H1 (cell line): ENCODE measurements around the gene COL5A1. TPM values are rescaled to one million over a fixed set of nuclear protein-coding genes. Genes with fewer than 3 reads are reported as not detected.
A peak's percentile ranks its signal among the peaks of the same experiment; 100 is the strongest.

Experiments used
- CTCF ChIA-PET: fragments of 300-600 bp; sonication (Branson Sonifier 250); formaldehyde crosslinking; loops from one replicate; lab custom pipeline; 2021; ENCODE audit not compliant: partially characterized antibody; lab: Charles Lee
- POLR2A ChIA-PET: fragments of 300-600 bp; sonication (Branson Sonifier 250); formaldehyde crosslinking; loops from one replicate; lab custom pipeline; 2021; ENCODE audit warnings: inconsistent platforms; ENCODE audit not compliant: partially characterized antibody; lab: Charles Lee
- DNase-seq, 2 experiments: peaks; one replicate each; pipeline versions ENCODE4 v3.0.0 to v3.0.0-alpha.2; 2010 to 2022; ENCODE audit warnings: low spot score in 2 of 2, low read depth in 1 of 2, mixed read lengths in 1 of 2
- FAIRE-seq: peaks from 2 replicates; lab custom pipeline; 2011; peaks lifted over from hg19 to GRCh38; lab: Jason Lieb, UNC
- H2AFZ ChIP-seq: 2 replicates; pipeline ENCODE4 v1.8.1; 2012; ENCODE audit warnings: low read length, inconsistent platforms
- H2AK5ac ChIP-seq: 2 replicates; pipeline ENCODE4 v1.6.1; 2013; ENCODE audit warnings: low read depth, low read length
- H2BK120ac ChIP-seq: replicated peaks from 2 replicates; pipeline ENCODE3; 2013; ENCODE audit warnings: low read depth, low read length, inconsistent platforms
- H2BK12ac ChIP-seq: 2 replicates; pipeline ENCODE4 v1.6.1; 2013; ENCODE audit warnings: low read depth, low read length
- H2BK15ac ChIP-seq: 2 replicates; pipeline ENCODE4 v1.6.1; 2013; ENCODE audit warnings: low read length
- H2BK20ac ChIP-seq: 2 replicates; pipeline ENCODE4 v1.6.1; 2013; ENCODE audit warnings: low read length
- H2BK5ac ChIP-seq: 2 replicates; pipeline ENCODE4 v1.6.1; 2013; ENCODE audit warnings: low read depth, low read length
- H3K14ac ChIP-seq: 2 replicates; pipeline ENCODE4 v1.6.1; 2013; ENCODE audit warnings: inconsistent platforms; ENCODE audit not compliant: insufficient read length
- H3K18ac ChIP-seq: 2 replicates; pipeline ENCODE4 v1.6.1; 2013; ENCODE audit warnings: low read length; ENCODE audit errors: extremely low read depth
- H3K23ac ChIP-seq: 2 replicates; pipeline ENCODE4 v1.6.1; 2013; ENCODE audit warnings: inconsistent platforms; ENCODE audit not compliant: insufficient read length
- H3K23me2 ChIP-seq: 2 replicates; pipeline ENCODE4 v1.6.1; 2013; ENCODE audit warnings: low read depth, low read length
- H3K27ac ChIP-seq: 2 replicates; pipeline ENCODE4 v1.6.1; 2011; ENCODE audit warnings: low read depth, low read length, inconsistent platforms
- H3K27me3 ChIP-seq, 4 experiments: replicated peaks in 1 of 4; 1 replicate in 1 of 4; 2 replicates in 3 of 4; pipeline versions ENCODE4 v1.6.1 to v1.8.1; 2011 to 2013; ENCODE audit warnings: low read length in 3 of 4, mild to moderate bottlenecking in 3 of 4, inconsistent platforms in 2 of 4, mixed read lengths in 2 of 4, moderate library complexity in 1 of 4; ENCODE audit not compliant: control insufficient read depth in 3 of 4, insufficient read depth in 3 of 4; ENCODE audit errors: extremely low read depth in 1 of 4
- H3K36me3 ChIP-seq, 4 experiments: 2 replicates each; pipeline versions ENCODE4 v1.6.1 to v1.8.1; 2011 to 2013; ENCODE audit warnings: mild to moderate bottlenecking in 4 of 4, low read length in 3 of 4, moderate library complexity in 2 of 4, control low read depth in 1 of 4, inconsistent platforms in 1 of 4; ENCODE audit not compliant: insufficient read depth in 4 of 4, control insufficient read depth in 2 of 4
- H3K4ac ChIP-seq: replicated peaks from 2 replicates; pipeline ENCODE3; 2013; ENCODE audit warnings: low read length, low read depth, mixed read lengths, inconsistent platforms; ENCODE audit not compliant: insufficient read length
- H3K4me1 ChIP-seq, 4 experiments: replicated peaks in 1 of 4; 1 replicate in 1 of 4; 2 replicates in 3 of 4; pipeline versions ENCODE4 v1.6.1 to v1.8.1; 2011 to 2013; ENCODE audit warnings: low read length in 3 of 4, inconsistent platforms in 2 of 4, mixed read lengths in 1 of 4; ENCODE audit not compliant: insufficient read depth in 4 of 4, control insufficient read depth in 3 of 4
- H3K4me2 ChIP-seq, 2 experiments: 2 replicates each; pipeline versions ENCODE4 v1.6.1 to v1.8.1; 2011 to 2013; ENCODE audit warnings: low read depth in 2 of 2, low read length in 2 of 2, control low read depth in 1 of 2, inconsistent platforms in 1 of 2, mild to moderate bottlenecking in 1 of 2; ENCODE audit not compliant: insufficient read depth in 1 of 2
- H3K4me3 ChIP-seq, 4 experiments: fragments of 200-600, 300-600 bp in 1 of 4; sonication (generic), shearing (Covaris generic), sonication (Bioruptor Twin) in 1 of 4; 2 replicates each; pipeline versions ENCODE4 v1.5.1 to v1.8.1; 2011 to 2016; ENCODE audit warnings: low read length in 4 of 4, low read depth in 3 of 4, control low read depth in 2 of 4, inconsistent platforms in 2 of 4, mild to moderate bottlenecking in 2 of 4, mixed read lengths in 1 of 4, moderate library complexity in 1 of 4; ENCODE audit not compliant: insufficient read depth in 2 of 4; ENCODE audit errors: extremely low read depth in 1 of 4
- H3K56ac ChIP-seq: replicated peaks from 2 replicates; pipeline ENCODE3; 2013; ENCODE audit warnings: low read depth, mild to moderate bottlenecking, mixed read lengths, low read length, inconsistent platforms; ENCODE audit not compliant: insufficient read length
- H3K79me1 ChIP-seq: 2 replicates; pipeline ENCODE4 v1.6.1; 2013; ENCODE audit warnings: low read depth, low read length, control low read depth
- H3K79me2 ChIP-seq, 2 experiments: 2 replicates each; pipeline versions ENCODE4 v1.6.1 to v1.8.1; 2012 to 2013; ENCODE audit warnings: low read length in 2 of 2, mild to moderate bottlenecking in 2 of 2, inconsistent platforms in 1 of 2; ENCODE audit not compliant: insufficient read depth in 2 of 2, control insufficient read depth in 1 of 2
- H3K9ac ChIP-seq, 4 experiments: replicated peaks in 1 of 4; 1 replicate in 1 of 4; 2 replicates in 3 of 4; pipeline versions ENCODE4 v1.6.1 to v1.8.1; 2011 to 2013; ENCODE audit warnings: low read depth in 3 of 4, low read length in 3 of 4, control low read depth in 2 of 4, mild to moderate bottlenecking in 2 of 4, moderate library complexity in 2 of 4, inconsistent platforms in 1 of 4; ENCODE audit errors: extremely low read depth in 1 of 4
- H3K9me3 ChIP-seq, 2 experiments: 2 replicates each; pipeline versions ENCODE4 v1.6.1 to v1.8.1; 2012 to 2013; ENCODE audit warnings: mild to moderate bottlenecking in 2 of 2, moderate library complexity in 2 of 2, control low read depth in 1 of 2, inconsistent platforms in 1 of 2, low read depth in 1 of 2, low read length in 1 of 2, mixed read lengths in 1 of 2; ENCODE audit not compliant: insufficient read depth in 2 of 2
- H4K20me1 ChIP-seq, 2 experiments: replicated peaks in 1 of 2; 2 replicates each; pipeline versions ENCODE3 to v1.8.1; 2011 to 2013; ENCODE audit warnings: inconsistent platforms in 2 of 2, low read length in 2 of 2, mild to moderate bottlenecking in 1 of 2; ENCODE audit not compliant: insufficient read depth in 2 of 2, control insufficient read depth in 1 of 2
- H4K5ac ChIP-seq: 2 replicates; pipeline ENCODE4 v1.6.1; 2013; ENCODE audit warnings: low read length, low read depth, mixed read lengths, inconsistent platforms; ENCODE audit not compliant: insufficient read length
- H4K8ac ChIP-seq: 2 replicates; pipeline ENCODE4 v1.8.0; 2013; ENCODE audit warnings: mild to moderate bottlenecking, moderate library complexity, low read length, inconsistent platforms; ENCODE audit not compliant: insufficient read depth; ENCODE audit errors: extremely low read depth
- H4K91ac ChIP-seq: replicated peaks from 2 replicates; pipeline ENCODE3; 2013; ENCODE audit warnings: low read length, mixed read lengths, inconsistent platforms; ENCODE audit not compliant: insufficient read length
- WGBS, 2 experiments: shearing (Covaris generic) in 1 of 2; methylation state at CpG; one replicate each; pipeline versions ENCODE4 v1.1.6 to v1.1.7; 2013 to 2015; ENCODE audit warnings: low lambda C conversion rate in 2 of 2, mixed read lengths in 2 of 2, inconsistent platforms in 1 of 2, low coverage in 1 of 2, missing lambda C conversion rate in 1 of 2; ENCODE audit not compliant: insufficient replicate concordance in 2 of 2, insufficient coverage in 1 of 2, insufficient read length in 1 of 2; ENCODE audit errors: extremely low coverage in 1 of 2, missing lambda C conversion rate in 1 of 2; 5-methylcytosine and 5-hydroxymethylcytosine counted together
- polyA plus RNA-seq, 7 experiments: library from polyadenylated mRNA; depleted of rRNA in 3 of 7; stranded (reverse) in 5 of 7; unstranded in 2 of 7; fragments of >200 nt in 5 of 7; fragments of 200-250 nt in 2 of 7; gene quantifications; 1 replicate in 5 of 7; 2 replicates in 1 of 7; 4 replicates in 1 of 7; pipeline versions ENCODE4 v1.2.1 to v1.2.3, GENCODE V29; 2011 to 2013; ENCODE audit warnings: missing spikeins in 2 of 7, mixed read lengths in 2 of 7
- total RNA-seq: library from RNA; stranded (reverse); fragmentation: NEBNext Ultra II Directional; extraction: Animal tissue kit (Norgen Biotek cat#: 25700); gene quantifications from 2 replicates; pipeline ENCODE4 v1.2.1, GENCODE V29; 2021

COL5A1 gene
- total and polyA plus RNA-seq, 2 of the 8 experiments (the other 6 are each of a cell fraction or from before 2014, with no cell fraction given): 3.8 to 12.0 TPM

DNA sequence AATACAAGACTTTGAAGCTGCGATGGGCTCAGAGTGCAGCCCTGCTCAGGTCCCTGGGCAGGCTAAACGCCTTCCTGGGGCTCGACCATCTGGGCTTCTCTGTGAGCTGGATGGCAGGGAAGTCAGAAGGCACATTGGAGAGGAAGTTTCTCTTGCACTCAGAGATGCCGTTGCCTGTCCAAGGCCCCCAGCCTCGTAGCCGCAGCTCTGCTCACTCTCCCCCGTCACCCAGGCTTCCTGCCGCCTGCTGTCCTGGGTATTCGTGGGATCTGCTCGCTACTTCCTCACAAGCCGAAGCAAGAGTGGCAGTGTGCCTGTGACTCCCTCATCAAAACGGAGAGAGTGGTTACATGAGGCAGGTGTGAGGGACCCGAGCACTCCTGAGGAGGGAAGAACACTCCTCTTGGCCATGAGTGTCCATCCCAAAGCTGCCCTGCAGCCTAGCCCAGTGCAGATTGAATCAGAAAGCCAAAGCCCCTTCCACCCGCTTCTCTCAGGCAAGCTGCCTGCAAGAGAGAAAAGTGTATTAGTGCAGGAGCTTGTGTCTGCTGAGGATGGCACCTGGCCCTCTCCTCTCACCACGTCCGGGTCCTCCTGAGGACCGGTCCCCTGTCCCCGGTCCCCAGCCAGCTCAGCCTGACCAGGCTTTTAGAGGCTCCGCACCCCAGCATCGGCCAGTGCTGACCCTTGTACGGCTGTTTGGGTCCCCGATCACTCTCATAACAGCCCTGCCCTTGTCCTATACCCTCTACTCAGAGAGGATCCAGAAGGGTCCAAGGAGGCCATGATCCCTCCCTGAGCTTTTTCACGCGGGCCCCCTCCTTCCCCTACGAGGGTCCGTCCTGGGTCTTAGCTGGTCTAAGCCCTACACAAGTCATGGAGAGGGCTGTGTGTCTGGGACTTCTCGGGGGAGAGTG, 246.3 kb downstream of the COL5A1 start:
- H3K14ac ChIP-seq: no peak overlapping the region
- H3K27me3 ChIP-seq: no peaks in the 10 kb centered on the region
- H2BK15ac ChIP-seq: no peak overlapping the region
- no peak overlapping the region for H2AK5ac ChIP-seq
- H3K79me2 ChIP-seq: no peaks in the 10 kb centered on the region
- no peak overlapping the region for H3K4me3 ChIP-seq
- FAIRE-seq (no peak), DNase-seq (no peak)
- no peak overlapping the region for H3K27ac ChIP-seq
- no peaks in the 10 kb centered on the region for H3K9me3 ChIP-seq
- no peaks in the 10 kb centered on the region for H4K20me1 ChIP-seq
- no peaks in the 10 kb centered on the region; the same call in 1 of the 2 replicates for H3K23me2 ChIP-seq
- no peaks in the 10 kb centered on the region for H3K4me1 ChIP-seq
- H2BK5ac ChIP-seq: no peak overlapping the region
- H4K91ac ChIP-seq: no peak overlapping the region
- no peak overlapping the region for H3K4ac ChIP-seq
- H3K4me2 ChIP-seq: no peak overlapping the region
- WGBS, 2 experiments: 88% methylated on average over 27 of the region's 27 CpGs; no CpG with 5 or more reads in 1 of the 2 experiments
- no peaks in the 10 kb centered on the region for H3K36me3 ChIP-seq
- H3K23ac ChIP-seq: no peak overlapping the region
- no peak overlapping the region for H4K5ac ChIP-seq
- no peak overlapping the region for H2BK20ac ChIP-seq
- ChIA-PET CTCF (interaction anchor here (0.7 to 1.3 kb wide), 3 partner anchors 23 to 105 kb away, joined by 3 read pairs; no protein-coding TSS in a partner anchor), POLR2A (no interaction called here)
- H4K8ac ChIP-seq: no peak overlapping the region
- peak overlapping the region; percentile 89; the same call in 1 of the 2 replicates for H2AFZ ChIP-seq
- H3K9ac ChIP-seq: no peak overlapping the region
- no peak overlapping the region for H2BK120ac ChIP-seq
- no peak overlapping the region for H3K56ac ChIP-seq
- H3K18ac ChIP-seq: no peak overlapping the region
- no peaks in the 10 kb centered on the region for H3K79me1 ChIP-seq
- no peak overlapping the region; the same call in 1 of the 2 replicates for H2BK12ac ChIP-seq
